GM12892 (cell line): ENCODE measurements around the gene YBX2.

Experiments used
- POLR2A ChIP-seq: IDR thresholded peaks from 2 replicates; pipeline ENCODE4 v1.6.1; 2011; ENCODE audit warnings: low read depth, low read length, control low read depth
- POLR2AphosphoS5 ChIP-seq: IDR thresholded peaks from 2 replicates; pipeline ENCODE4 v1.6.1; 2011; ENCODE audit warnings: low read depth, low read length, control low read depth
- TAF1 ChIP-seq: IDR thresholded peaks from 2 replicates; pipeline ENCODE4 v1.6.1; 2011; ENCODE audit warnings: low read depth, mild to moderate bottlenecking, control low read depth, low read length, borderline replicate concordance

DNA sequence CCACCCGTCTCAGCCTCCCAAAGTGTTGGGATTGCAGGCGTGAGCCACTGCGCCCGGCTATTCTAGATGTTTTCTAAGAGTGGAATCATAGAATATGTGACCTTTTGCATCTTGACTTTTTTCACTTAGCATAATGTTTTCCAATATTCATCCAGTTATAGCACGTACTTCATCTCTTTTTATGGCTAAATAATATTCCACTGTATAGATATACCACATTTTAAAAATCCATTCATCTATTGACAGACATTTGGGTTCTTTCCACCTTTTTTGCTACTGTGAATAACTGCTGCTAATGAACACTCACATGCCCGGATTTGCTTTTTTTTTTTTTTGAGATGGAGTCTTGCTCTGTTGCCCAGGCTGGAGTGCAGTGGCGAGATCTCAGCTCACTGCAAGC is 9.7 kb upstream of the YBX2 start:
- TF ChIP-seq POLR2A (no peak), POLR2AphosphoS5 (no peak), TAF1 (no peak)
